HUES6 (cell line): ENCODE results near the gene HTT.

ENCODE experiments used
- H3K27ac ChIP-seq: 2 replicates; pipeline ENCODE4 v1.7.0; 2013; ENCODE audit warnings: low read depth, mild to moderate bottlenecking, low read length, inconsistent platforms
- H3K27me3 ChIP-seq: 2 replicates; pipeline ENCODE4 v1.6.1; 2013; ENCODE audit warnings: low read length; ENCODE audit not compliant: control insufficient read depth, insufficient read depth
- H3K36me3 ChIP-seq: 2 replicates; pipeline ENCODE4 v1.6.1; 2013; ENCODE audit warnings: low read length; ENCODE audit not compliant: control insufficient read depth, insufficient read depth
- H3K4me1 ChIP-seq: 2 replicates; pipeline ENCODE4 v1.6.1; 2013; ENCODE audit warnings: low read length; ENCODE audit not compliant: control insufficient read depth, insufficient read depth
- H3K4me3 ChIP-seq: 2 replicates; pipeline ENCODE4 v1.5.1; 2013; ENCODE audit warnings: low read depth, low read length
- H3K9ac ChIP-seq: one replicate; pipeline ENCODE4 v1.6.1; 2013; ENCODE audit warnings: mild to moderate bottlenecking, low read length
- H3K9me3 ChIP-seq: 2 replicates; pipeline ENCODE4 v1.6.1; 2013; ENCODE audit warnings: low read depth, low read length; ENCODE audit not compliant: control insufficient read depth, insufficient read depth

Gene HTT

DNA sequence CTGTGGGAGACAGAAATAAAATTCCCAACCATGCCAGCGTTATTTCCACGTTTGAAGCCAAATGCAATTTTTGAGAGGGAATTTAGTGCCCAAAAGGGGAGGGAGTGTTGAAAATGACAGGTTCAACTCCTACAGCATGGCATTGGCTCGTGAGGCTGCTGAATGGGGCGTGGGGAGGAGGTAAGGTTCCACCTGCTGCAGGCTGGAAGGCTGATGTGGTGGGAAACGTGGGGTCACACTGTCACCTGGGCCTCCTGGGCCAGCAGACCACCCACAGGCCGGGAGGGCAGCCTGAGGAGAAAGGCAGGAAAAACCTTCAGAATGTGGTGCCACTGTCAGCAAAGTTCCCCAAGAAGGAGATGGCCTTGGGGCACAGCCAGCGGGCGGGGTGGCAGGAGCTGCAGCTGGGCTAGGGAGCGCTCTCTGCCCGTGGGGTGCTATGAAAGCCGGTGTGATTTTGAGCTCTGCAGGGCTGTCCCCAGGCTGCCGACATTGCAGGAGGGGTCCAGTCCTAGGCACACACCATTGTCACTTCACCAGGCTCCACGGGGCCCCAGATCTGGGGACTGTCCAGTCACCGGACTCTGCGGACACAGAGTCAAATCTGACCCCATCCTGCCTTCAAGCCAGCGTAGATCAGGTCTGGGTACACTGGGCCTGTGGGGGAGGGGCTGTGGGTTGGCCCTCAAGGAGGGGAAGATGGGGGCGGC lies 194.1 kb downstream of the HTT start:
- Histone ChIP-seq H3K4me3 (no peak overlapping the region), H3K4me1 (peaks cover 13% of the 10 kb centered on the region), H3K36me3 (no peaks in the 10 kb centered on the region), H3K27ac (no peak overlapping the region), H3K9me3 (no peaks in the 10 kb centered on the region), H3K27me3 (no peaks in the 10 kb centered on the region), H3K9ac (no peak overlapping the region)

- Histone ChIP-seq H3K36me3 (no peaks in the 10 kb centered on the region), H3K4me1 (peaks cover 13% of the 10 kb centered on the region), H3K9ac (no peak overlapping the region), H3K27ac (no peak overlapping the region), H3K9me3 (no peaks in the 10 kb centered on the region), H3K4me3 (no peak overlapping the region), H3K27me3 (no peaks in the 10 kb centered on the region)
These were observed 194.8 kb downstream of the HTT start for GRCh38 chr4:3269105-3269927.

DNA sequence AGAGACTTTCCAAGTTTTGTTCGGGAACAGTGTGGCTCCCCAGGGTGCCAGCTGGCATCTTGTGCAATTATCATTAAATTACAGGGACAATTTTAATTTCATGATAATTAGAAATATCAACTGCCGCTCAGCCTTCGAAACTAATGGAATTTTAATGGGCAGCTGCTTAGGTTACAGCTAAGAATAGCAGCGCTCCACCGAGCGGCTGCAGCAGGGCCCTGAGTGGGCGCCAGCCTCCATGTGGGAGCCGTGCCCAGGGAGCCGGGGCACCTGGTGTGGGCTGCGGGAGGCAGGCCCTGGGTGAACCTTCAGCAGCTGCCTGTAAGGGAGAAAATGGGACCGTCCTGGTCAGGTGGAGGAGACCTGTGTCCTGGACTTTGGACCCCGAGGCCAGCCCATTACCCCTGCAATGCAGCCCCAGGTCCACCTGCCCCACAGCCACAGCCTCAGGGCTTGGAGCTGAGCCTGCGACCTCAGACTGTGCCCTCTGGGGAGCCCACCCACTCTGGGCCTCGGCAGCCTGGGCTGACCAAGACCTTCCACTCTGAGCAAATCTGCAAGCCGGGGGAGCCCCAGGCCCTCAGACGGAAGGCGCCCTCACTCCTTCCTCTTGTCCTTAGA lies 195.6 kb downstream of the HTT start:
- H3K4me1 ChIP-seq = peaks cover 13% of the 10 kb centered on the region
- no peak overlapping the region for H3K4me3 ChIP-seq
- H3K27ac ChIP-seq = no peak overlapping the region
- H3K9ac ChIP-seq = no peak overlapping the region
- H3K27me3 ChIP-seq = no peaks in the 10 kb centered on the region
- no peaks in the 10 kb centered on the region for H3K9me3 ChIP-seq
- H3K36me3 ChIP-seq = no peaks in the 10 kb centered on the region

GRCh38 chr4:3271131-3271530 lies 196.7 kb downstream of the HTT start:
- H3K9me3 ChIP-seq = no peaks in the 10 kb centered on the region
- H3K27me3 ChIP-seq = no peaks in the 10 kb centered on the region
- H3K36me3 ChIP-seq = no peaks in the 10 kb centered on the region
- H3K9ac ChIP-seq = no peak overlapping the region
- no peak overlapping the region for H3K27ac ChIP-seq
- H3K4me3 ChIP-seq = no peak overlapping the region
- peaks cover 13% of the 10 kb centered on the region for H3K4me1 ChIP-seq

DNA sequence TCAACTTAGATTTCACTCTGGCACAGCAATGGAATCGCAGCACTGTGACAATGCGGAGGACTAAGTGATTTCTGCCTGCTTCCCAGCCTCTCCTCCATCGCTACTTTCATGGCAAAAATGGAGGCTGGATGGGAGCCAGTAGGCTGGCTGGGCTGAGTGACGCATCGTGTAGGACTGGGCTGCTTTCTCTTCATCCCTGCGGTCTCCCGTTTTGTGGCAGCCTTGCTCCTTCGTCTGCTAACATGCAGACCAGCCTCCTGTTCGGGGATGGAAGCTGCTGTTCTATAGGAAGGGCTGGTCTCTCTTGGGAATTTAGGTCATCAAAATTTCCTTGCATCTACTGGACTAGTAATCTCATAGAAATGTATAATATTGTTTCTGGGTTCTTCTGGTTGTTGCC lies 202.5 kb downstream of the HTT start:
- H3K4me1 ChIP-seq = no peaks in the 10 kb centered on the region
- no peak overlapping the region for H3K27ac ChIP-seq
- H3K36me3 ChIP-seq = no peaks in the 10 kb centered on the region
- H3K9ac ChIP-seq = no peak overlapping the region
- no peaks in the 10 kb centered on the region for H3K27me3 ChIP-seq
- 0 out of 2 replicates have a peak, but pooled peaks cover 3% of the 10 kb centered on the region for H3K9me3 ChIP-seq
- H3K4me3 ChIP-seq = no peak overlapping the region

DNA sequence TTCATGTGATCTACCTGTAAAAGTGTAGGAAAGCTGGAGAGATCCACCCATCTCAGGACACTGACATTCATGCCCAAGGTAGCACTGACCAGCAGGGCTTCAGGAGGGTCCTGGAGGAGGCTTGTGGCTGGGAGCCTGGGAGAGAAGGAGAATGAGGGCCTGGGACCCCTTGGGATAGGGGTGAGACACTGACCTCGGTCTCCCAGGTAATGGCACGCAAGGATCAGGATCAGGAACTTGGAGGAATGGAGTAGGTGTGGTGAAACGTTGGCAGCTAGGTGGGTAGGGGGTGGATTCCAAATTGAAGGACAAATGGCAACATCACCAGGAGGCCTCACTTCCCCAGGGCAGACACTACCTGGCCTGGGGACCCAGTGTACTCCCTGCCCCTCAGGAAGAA lies 206.0 kb downstream of the HTT start:
- Histone ChIP-seq H3K27me3 (no peaks in the 10 kb centered on the region), H3K27ac (no peak overlapping the region), H3K36me3 (no peaks in the 10 kb centered on the region), H3K9me3 (0 out of 2 replicates have a peak, but pooled peaks cover 3% of the 10 kb centered on the region), H3K4me1 (no peaks in the 10 kb centered on the region), H3K9ac (no peak overlapping the region), H3K4me3 (no peak overlapping the region)

DNA sequence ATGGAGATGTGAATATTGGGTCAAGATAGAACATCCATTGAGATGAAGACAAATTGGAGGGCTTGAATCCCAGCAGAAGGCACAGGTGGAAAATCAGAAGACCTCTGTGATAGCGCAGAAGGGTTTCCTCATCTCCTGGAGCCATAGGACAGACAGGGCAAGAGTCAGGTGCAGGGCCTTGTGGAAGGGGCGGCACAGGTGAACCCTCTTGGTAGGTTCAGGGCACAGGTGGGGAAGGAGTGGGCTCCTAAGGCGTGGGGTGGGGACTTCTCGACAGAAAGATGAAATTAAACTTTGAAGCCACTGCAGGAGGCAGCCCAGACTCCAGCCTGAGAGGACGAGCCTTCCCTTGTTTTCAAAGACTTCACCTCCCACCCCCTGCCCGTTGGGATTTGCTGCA lies 209.0 kb downstream of the HTT start:
- 0 out of 2 replicates have a peak, but pooled peaks cover 3% of the 10 kb centered on the region for H3K9me3 ChIP-seq
- no peak overlapping the region for H3K27ac ChIP-seq
- H3K27me3 ChIP-seq = no peaks in the 10 kb centered on the region
- no peaks in the 10 kb centered on the region; the same call in 1 of the 2 replicates for H3K4me1 ChIP-seq
- no peak overlapping the region for H3K4me3 ChIP-seq
- H3K36me3 ChIP-seq = no peaks in the 10 kb centered on the region
- H3K9ac ChIP-seq = no peak overlapping the region

DNA sequence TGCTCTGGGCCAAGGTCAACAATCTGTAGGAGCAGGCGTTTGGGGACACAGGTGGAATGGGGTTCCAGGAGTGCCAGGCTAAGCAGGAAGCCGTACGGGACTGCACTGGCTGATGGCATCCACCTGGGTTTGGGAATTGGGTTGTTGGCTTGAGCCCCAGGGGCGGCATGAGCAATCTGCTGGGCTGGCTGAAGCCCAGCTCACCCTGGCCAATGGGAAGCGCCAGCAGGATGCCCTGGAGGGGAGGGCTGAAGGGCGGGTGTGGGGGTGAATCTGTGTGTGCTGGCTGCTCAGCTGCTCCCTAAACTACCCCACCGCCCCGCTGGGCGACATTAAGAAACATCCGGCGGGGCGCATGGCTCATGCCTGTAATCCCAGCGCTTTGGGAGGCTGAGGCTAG lies 209.4 kb downstream of the HTT start:
- no peaks in the 10 kb centered on the region for H3K27me3 ChIP-seq
- H3K27ac ChIP-seq = no peak overlapping the region
- H3K4me3 ChIP-seq = no peak overlapping the region
- H3K9me3 ChIP-seq = no peaks in the 10 kb centered on the region
- no peak overlapping the region for H3K9ac ChIP-seq
- H3K36me3 ChIP-seq = no peaks in the 10 kb centered on the region
- H3K4me1 ChIP-seq = no peaks in the 10 kb centered on the region; the same call in 1 of the 2 replicates

- no peaks in the 10 kb centered on the region for H3K9me3 ChIP-seq
- no peak overlapping the region for H3K4me3 ChIP-seq
- H3K4me1 ChIP-seq = no peaks in the 10 kb centered on the region; the same call in 1 of the 2 replicates
- H3K27me3 ChIP-seq = 0 out of 2 replicates have a peak, but pooled peaks cover 3% of the 10 kb centered on the region
- H3K36me3 ChIP-seq = no peaks in the 10 kb centered on the region
- H3K9ac ChIP-seq = no peak overlapping the region
- no peak overlapping the region for H3K27ac ChIP-seq
These were observed 210.5 kb downstream of the HTT start for GRCh38 chr4:3284734-3285557.

GRCh38 chr4:3285558-3286334 lies 211.3 kb downstream of the HTT start:
- no peaks in the 10 kb centered on the region for H3K36me3 ChIP-seq
- peaks cover 7% of the 10 kb centered on the region; the same call in 1 of the 2 replicates for H3K27me3 ChIP-seq
- no peak overlapping the region for H3K4me3 ChIP-seq
- H3K4me1 ChIP-seq = no peaks in the 10 kb centered on the region; the same call in 1 of the 2 replicates
- H3K27ac ChIP-seq = no peak overlapping the region
- H3K9ac ChIP-seq = no peak overlapping the region
- H3K9me3 ChIP-seq = no peaks in the 10 kb centered on the region
